SH-SY5Y (cell line): ENCODE data around the gene IQCK.

ENCODE experiments used
- GATA2 ChIP-seq: IDR thresholded peaks from 2 replicates; pipeline ENCODE4 v1.6.1; 2011; ENCODE audit warnings: mild to moderate bottlenecking, low read depth, low read length
- GATA3 ChIP-seq: IDR thresholded peaks from 2 replicates; pipeline ENCODE4 v1.6.1; 2011; ENCODE audit warnings: low read depth, mild to moderate bottlenecking, low read length, moderate library complexity

- TF ChIP-seq GATA2 (no peak), GATA3 (no peak)
Observed at GRCh38 chr16:19774024-19774423, 56.0 kb downstream of the IQCK start.
